ENCODE results near the gene MMP15.

MMP15 gene

GRCh38 chr16:58040945-58041627, 15.5 kb downstream of the MMP15 start:
- no peaks in the 10 kb centered on the region for H3K27me3 ChIP-seq (ENCODE audit: insufficient read depth, low read length, poor library complexity)
- no peaks in the 10 kb centered on the region for H3K79me2 ChIP-seq (ENCODE audit: insufficient read depth, low read length)
- no peak overlapping the region for H3K4me2 ChIP-seq (ENCODE audit: insufficient read depth, low read length)
- TF ChIP-seq CTCF (IDR thresholded peaks at IDR 0.05; ENCODE audit: borderline replicate concordance, extremely low read depth, low read length, poor library complexity, severe bottlenecking) (no peak), EZH2 (IDR thresholded peaks at IDR 0.05; ENCODE audit: borderline replicate concordance, low read depth, low read length, severe bottlenecking) (no peak)
- H3K27ac ChIP-seq (ENCODE audit: low read length) = no peak overlapping the region
- no peak overlapping the region for H3K9ac ChIP-seq (ENCODE audit: low read depth, low read length)
- H3K4me3 ChIP-seq (ENCODE audit: low read depth in 1 of 2, low read length in 2 of 2) = no peak overlapping the region
- H3K36me3 ChIP-seq (ENCODE audit: insufficient read depth, low read length) = no peaks in the 10 kb centered on the region
- H3K9me3 ChIP-seq (ENCODE audit: insufficient read depth, low read length, severe bottlenecking) = no peaks in the 10 kb centered on the region
- no peaks in the 10 kb centered on the region; the same call in 1 of the 2 replicates for H4K20me1 ChIP-seq (ENCODE audit: insufficient read depth, low read length)
- ATAC-seq (ENCODE audit: insufficient read depth, low read depth) (no peak), DNase-seq (no peak)
- no peak overlapping the region for H2AFZ ChIP-seq (ENCODE audit: low read depth, low read length)
- H3K4me1 ChIP-seq (ENCODE audit: insufficient read depth, low read length) = no peaks in the 10 kb centered on the region

GRCh38 chr16:58041628-58041955, 16.0 kb downstream of the MMP15 start:
- Histone ChIP-seq H2AFZ (ENCODE audit: low read depth, low read length) (no peak overlapping the region), H3K4me1 (ENCODE audit: insufficient read depth, low read length) (no peaks in the 10 kb centered on the region), H3K9me3 (ENCODE audit: insufficient read depth, low read length, severe bottlenecking) (no peaks in the 10 kb centered on the region), H3K4me3 (ENCODE audit: low read depth in 1 of 2, low read length in 2 of 2) (no peak overlapping the region), H4K20me1 (ENCODE audit: insufficient read depth, low read length) (no peaks in the 10 kb centered on the region; the same call in 1 of the 2 replicates), H3K27ac (ENCODE audit: low read length) (no peak overlapping the region), H3K36me3 (ENCODE audit: insufficient read depth, low read length) (no peaks in the 10 kb centered on the region), H3K9ac (ENCODE audit: low read depth, low read length) (no peak overlapping the region), H3K79me2 (ENCODE audit: insufficient read depth, low read length) (no peaks in the 10 kb centered on the region), H3K4me2 (ENCODE audit: insufficient read depth, low read length) (no peak overlapping the region), H3K27me3 (ENCODE audit: insufficient read depth, low read length, poor library complexity) (no peaks in the 10 kb centered on the region)
- no peak for DNase-seq
- ATAC-seq (ENCODE audit: insufficient read depth, low read depth) = no peak
- TF ChIP-seq CTCF (IDR thresholded peaks at IDR 0.05; ENCODE audit: borderline replicate concordance, extremely low read depth, low read length, poor library complexity, severe bottlenecking) (no peak), EZH2 (IDR thresholded peaks at IDR 0.05; ENCODE audit: borderline replicate concordance, low read depth, low read length, severe bottlenecking) (no peak)

- no peak overlapping the region for H3K4me2 ChIP-seq (ENCODE audit: insufficient read depth, low read length)
- no peak overlapping the region for H2AFZ ChIP-seq (ENCODE audit: low read depth, low read length)
- H3K9ac ChIP-seq (ENCODE audit: low read depth, low read length) = no peak overlapping the region
- no peaks in the 10 kb centered on the region for H3K36me3 ChIP-seq (ENCODE audit: insufficient read depth, low read length)
- H3K9me3 ChIP-seq (ENCODE audit: insufficient read depth, low read length, severe bottlenecking) = no peaks in the 10 kb centered on the region
- TF ChIP-seq CTCF (IDR thresholded peaks at IDR 0.05; ENCODE audit: borderline replicate concordance, extremely low read depth, low read length, poor library complexity, severe bottlenecking) (no peak), EZH2 (IDR thresholded peaks at IDR 0.05; ENCODE audit: borderline replicate concordance, low read depth, low read length, severe bottlenecking) (no peak)
- H3K4me3 ChIP-seq (ENCODE audit: low read depth in 1 of 2, low read length in 2 of 2) = no peak overlapping the region
- no peak overlapping the region for H3K27ac ChIP-seq (ENCODE audit: low read length)
- DNase-seq = no peak
- no peaks in the 10 kb centered on the region; the same call in 1 of the 2 replicates for H4K20me1 ChIP-seq (ENCODE audit: insufficient read depth, low read length)
- no peaks in the 10 kb centered on the region for H3K79me2 ChIP-seq (ENCODE audit: insufficient read depth, low read length)
- no peak for ATAC-seq (ENCODE audit: insufficient read depth, low read depth)
- H3K27me3 ChIP-seq (ENCODE audit: insufficient read depth, low read length, poor library complexity) = no peaks in the 10 kb centered on the region
- H3K4me1 ChIP-seq (ENCODE audit: insufficient read depth, low read length) = no peaks in the 10 kb centered on the region
Measured at GRCh38 chr16:58042001-58042885, 16.7 kb downstream of the MMP15 start.

Data from DND-41 (cell line).